Stimulated activated CD8-positive, alpha-beta memory T cell treated with anti-CD3 and anti-CD28 coated beads, Interleukin-15, amount 100 ng/mL, for 4 hours (primary cell): ENCODE results near the gene HCFC1.

Source experiments
- DNase-seq, 2 donors: peaks; one replicate each; pipeline ENCODE4 v3.0.0-alpha.2; 2020; ENCODE audit warnings: low read depth in 2 of 2

Gene HCFC1

DNA sequence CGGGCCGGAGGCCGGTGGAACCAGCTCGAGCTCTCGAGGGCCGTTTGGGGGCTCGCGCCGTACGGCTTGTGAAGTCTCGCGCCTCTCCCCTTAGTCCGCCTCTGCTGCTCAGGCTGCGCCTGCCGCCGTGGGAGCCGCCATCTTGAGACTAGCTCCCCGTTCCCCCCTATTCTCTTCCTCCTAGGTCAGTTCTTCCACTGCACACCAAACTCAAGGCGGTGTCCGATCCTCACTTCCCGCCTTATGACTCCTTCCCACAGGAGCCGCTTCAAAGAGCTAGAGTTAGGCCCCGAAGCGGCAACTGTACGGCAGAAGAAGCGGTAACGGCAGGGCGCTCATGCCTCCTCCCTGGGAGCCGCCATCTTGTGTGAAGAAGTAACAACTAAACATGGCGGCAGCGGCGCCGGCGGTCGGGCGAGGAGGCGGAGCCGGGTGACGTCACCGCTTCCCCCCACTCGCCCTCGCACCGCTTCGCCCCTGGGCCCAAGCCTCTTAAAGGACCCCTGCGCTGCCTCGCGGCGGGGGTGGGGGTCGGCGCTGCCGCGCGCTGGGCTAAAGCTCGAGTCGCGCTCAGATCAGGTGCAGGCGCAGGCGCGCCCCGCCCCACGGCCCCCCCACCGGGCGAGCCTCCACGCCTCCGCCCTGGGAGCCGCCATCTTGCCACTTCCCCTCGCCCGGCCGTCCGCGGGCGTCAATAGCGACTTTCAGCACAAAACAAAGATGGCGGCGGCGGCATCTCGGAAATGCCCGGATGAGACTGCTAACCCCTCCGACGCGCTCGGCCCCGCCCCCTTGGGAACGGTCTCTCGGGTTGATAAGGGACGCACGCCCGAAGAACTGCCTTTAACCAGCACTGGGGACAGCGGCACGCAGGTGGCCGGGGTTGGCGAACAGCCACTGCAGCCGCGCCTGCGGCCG lies at the start of gene HCFC1:
Gene HCFC1, minus strand, starts transcription at position 369 of the 918 bp plus-strand sequence. CDS start 978 bp downstream, outside the sequence.
- peak; percentile 83 to 88 for DNase-seq

DNA sequence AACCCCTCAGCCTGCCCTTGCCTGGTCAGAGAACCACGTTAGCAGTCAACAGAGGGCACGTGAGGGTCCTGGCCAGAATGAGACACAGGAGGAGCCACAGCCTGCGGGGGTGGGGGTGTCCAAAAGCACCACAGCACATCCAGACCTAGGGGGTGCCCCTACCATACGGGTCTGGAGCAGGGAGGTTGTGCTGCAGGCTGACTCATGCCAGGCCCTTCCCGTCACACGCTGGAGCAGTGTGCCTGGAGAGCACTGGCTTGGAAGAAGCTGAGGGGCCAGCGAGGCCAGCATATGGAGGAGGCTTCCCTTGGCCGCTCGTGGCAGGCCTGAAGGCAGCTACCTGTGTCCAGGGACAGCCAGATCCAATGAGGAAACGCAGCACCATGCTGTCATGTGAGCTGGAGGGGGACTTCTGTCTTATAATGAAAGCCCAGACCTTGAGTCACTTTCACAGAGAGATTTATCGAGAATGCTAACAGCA lies 49.6 kb upstream of the HCFC1 start:
- no peak for DNase-seq

GRCh38 chrX:154020536-154021115 lies 49.0 kb upstream of the HCFC1 start:
- DNase-seq: no peak

DNA sequence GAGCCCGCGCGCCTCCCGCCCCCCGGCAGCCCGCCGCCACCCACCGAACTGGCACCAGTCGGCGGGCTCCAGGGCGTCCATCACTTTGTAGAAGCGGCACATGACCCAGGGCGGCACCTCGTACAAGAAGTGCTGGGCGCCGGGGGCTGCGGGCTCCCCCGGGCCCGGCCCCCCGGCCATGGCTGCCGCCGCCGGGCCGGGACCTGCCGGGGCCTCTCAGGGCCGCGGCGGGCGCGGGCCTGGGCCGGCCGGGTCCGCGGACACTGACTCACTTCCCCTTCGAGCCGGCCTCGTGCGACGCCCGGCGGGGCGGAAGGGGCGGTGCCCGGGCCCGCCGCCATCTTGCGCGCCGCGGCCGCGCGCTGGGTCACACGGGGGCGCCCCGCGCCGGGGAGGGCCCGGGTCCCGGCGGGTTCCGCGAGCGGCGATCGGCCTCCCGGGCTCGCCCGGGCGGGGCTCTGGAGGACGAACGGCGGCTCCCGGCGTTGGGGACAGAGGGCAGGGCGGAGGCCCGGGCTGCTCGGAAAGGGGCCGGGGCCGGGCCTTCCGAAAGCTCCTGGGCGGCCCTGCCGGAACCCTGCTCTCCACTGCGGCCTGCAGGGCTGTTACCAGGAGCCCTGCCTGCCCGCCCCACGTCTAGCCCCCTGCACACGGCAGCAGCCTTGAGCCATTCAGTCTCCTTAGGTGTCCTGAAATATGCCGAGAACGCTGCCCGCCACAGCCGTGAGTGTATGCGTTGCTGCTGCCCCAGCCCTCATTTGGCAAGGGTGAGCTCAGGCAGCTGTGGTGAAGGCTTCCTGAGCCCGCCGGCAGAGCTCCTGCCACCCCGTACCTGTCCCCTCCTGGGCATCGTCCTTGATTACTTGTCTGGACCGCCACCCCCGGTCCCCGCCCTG lies 48.3 kb upstream of the HCFC1 start, which contains the start of gene IRAK1:
Gene IRAK1, minus strand, starts transcription at position 270 of the 896 bp plus-strand sequence. Its CDS starts 90 bp downstream, at position 180.
- peak in 1 of 2 donors; percentile 43 for DNase-seq

DNA sequence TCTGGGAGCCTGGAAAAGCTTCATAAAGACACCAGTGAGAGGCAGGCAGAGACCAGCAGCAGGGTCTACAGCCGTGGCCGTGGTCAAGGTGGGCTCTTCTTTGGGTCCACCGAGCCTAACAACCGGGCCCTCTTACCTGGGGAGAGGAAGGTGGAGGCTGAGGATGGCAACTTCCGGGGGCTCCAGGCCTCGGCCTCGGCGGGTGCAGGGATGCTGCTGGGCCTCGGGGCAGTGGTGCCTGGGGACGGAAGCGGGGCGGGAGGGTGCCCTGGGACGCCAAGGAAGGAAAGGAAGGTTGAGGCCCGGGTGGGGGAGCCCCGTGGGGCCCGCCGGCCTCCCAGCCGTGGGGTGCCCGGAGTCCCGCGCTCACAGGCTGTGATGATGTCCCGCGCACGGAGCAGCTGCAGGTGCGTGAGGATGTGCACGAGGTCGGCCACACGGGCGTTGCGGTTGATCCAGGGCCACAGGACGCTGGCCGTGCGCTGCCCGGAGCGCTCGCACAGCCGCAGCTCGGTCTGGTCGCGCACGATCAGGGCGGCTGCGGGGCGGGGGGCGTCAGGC lies 47.5 kb upstream of the HCFC1 start:
- no peak for DNase-seq

DNA sequence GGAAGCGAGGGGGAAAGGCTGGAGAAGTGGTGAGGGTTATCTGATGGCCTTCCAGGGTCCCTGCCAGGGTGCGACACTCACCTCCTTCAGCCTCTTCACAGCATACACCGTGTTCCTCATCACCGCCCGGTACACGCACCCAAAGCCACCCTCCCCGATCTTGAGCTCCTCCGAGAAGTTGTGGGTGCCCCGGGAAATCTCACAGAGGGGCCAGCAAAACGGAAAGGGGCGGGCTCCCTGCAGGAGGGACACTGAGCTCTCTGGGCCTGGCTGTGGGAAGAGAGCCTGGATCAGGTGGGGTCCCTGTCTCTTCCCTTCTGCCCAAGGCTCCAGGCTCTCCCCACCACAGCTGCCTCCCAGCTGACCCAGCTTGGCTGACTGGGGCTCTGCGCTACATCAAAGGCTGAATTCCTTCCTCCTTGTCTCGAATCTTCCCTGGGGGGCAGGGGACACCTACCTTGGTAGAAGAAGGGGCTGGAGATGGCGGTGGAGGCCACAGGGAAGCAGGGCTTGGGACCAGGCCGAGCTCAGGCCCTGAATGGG lies 47.0 kb upstream of the HCFC1 start:
- no peak for DNase-seq

- no peak for DNase-seq
These were observed 46.3 kb upstream of the HCFC1 start for GRCh38 chrX:154017766-154018517.

DNA sequence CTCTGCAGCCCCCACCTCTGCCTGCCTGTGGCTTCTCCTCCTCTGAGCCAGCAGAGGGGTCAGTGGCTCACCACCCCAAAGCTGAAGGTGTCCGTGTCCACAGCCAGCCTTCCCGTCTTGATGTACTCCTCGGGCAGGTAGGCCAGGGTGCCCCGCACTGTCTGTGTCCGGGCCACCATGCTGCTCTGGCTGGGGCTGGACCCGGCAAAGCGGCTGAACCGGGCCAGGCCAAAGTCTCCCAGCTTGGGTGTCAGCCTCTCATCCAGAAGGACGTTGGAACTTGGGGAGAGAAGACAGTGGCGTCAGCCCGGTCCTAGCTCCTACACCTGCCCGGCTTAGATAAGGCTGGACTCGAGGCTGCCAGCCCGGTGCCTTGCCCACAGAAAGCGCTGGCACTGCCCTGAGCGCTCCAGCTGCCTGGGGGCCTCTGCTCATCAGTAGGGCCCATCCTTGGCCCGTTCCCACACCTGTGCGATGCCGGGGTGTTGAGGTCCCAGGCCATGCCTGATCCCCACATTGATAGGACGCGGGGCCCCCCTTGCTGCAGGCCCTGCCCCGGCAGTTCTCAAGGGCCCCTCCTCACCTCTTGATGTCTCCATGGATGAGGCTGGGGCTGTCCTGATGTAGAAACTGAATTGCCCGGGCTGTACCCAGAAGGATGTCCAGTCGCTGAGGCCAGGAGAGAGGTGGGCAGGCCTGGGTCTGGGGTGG lies 44.9 kb upstream of the HCFC1 start:
- no peak for DNase-seq

DNA sequence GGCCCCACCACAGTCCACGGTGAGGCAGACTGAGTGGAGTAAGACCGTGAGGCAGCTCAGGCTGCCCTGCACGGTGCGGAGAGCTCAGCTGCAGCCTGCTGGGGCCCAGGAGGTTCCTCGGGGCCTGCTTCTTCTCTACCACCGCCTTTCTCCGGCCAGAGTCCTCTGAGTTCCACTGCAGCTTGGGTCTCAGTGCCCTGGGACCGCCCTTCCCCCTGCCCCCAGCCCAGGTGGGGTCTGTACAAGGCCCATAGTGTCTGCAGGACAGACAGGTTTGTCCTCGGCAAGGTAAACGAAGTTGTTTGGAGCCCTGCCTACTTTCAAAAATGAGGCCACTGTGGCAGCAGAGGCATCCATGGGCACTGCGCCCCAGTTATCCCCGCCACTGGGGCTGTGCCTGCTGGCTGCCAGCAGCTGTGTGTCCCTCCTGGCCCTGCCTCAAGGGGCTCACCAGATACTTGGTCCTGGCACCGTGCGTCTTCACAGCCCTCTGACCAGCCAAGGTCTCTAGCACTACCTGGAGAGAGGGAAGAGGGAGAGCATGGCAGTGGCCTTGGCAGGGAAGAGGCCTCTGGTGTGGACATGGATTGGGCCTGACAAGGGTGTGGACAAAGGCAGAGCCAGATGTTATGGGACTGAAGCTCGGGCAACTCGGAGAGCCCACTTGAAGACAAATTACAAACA lies 44.1 kb upstream of the HCFC1 start:
- DNase-seq: no peak

DNA sequence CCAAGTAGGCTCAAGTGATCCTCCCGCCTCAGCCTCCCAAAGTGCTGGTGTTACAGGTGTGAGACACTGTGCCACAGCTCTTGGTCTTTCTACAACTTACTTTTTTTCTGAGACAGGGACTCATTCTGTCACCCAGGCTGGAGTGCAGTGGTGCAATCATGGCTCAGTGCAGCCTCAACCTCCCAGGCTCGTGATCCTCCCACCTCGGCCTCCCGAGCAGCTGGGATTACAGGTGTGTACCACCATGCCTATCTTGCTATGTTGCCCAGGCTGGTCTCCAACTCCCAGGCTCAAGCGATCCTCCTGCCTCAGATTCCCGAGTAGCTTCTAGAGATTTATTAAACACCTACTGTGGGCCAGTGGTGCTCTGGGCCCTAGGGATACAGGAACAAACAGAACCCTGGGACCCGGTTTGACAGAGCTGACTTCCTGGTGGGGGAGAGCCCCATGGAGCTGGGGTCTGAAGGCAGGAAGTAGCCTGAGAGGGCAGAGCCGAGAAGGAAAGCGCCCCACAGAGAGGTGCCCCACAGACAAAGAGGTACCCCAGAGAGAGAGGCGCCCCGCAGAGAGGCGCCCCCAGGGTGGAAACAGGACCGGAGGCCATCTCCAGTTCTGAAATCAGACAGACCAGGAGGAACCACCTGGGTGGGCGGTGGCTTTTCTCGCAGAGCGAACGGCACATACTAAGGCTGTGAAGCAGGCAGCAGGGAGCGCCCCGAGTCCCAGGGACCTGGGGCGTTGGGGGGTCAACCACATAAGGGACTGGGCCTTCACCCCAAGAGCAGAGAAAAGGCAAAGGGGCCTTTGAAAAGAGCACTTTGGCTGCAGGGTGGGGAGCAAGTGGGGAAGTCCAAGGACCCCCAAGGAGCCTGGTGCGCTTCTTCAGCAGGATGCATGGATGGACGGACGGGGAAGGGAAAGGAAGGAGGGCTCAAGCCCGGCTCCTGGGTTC lies 43.1 kb upstream of the HCFC1 start:
- no peak for DNase-seq

- no peak for DNase-seq
These were observed 42.2 kb upstream of the HCFC1 start for GRCh38 chrX:154013614-154014360.

GRCh38 chrX:154013001-154013421 lies 41.4 kb upstream of the HCFC1 start:
- DNase-seq: no peak

GRCh38 chrX:154012336-154012991 lies 40.8 kb upstream of the HCFC1 start:
- no peak for DNase-seq

DNA sequence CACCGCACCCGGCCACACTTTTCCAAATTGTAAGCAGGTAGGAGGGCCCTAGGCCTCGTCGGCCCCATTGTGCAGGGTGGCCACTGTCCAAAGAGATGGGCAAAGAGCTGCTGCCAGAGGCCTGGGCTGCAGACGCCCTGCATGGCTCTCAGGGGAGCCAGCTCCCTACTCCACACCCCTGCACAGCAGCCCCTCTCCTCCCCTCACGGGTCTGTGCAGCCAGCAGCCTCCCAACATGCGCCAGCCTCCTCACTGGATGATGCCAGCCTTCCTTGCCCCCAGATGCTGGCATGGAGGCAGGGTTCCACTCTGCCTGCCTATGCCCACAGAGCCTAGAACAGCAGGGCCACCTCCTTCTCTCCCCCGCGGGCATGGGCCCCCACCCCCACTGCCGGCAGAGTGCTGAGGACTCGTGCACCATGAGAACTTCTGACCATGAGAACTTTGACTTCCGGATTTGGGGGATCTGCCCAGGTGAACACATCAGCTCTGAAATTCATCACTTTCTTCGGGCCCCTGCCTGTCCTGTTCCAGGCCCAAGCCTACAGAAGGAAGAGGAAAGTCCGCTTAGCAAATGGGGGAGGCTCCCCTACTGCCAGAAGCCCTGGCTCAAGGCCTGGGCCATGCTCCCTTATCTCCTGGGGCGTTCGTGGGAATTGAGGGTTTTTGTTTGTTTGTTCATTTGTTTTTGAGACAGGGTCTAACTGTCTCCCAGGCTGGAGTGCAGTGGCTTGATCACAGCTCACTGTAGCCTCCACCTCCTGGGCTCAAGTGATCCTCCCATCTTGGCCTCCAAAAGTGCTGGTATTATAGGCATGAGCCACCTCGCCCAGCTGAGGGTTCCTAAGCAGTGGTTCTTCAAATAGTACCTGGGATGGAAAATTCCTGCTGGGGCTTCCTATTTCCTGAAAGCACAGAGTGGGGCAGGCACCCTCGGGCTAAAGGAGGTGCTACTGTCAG lies 40.0 kb upstream of the HCFC1 start:
- DNase-seq: no peak

GRCh38 chrX:154010330-154011087 lies 38.9 kb upstream of the HCFC1 start:
- no peak for DNase-seq
